K562 (cell line): ENCODE data around the gene KCNQ5. TPM values are rescaled to one million over a fixed set of nuclear protein-coding genes. Genes with fewer than 3 reads are reported as not detected.

Experiments used
- ATAC-seq: fragments of 200-7000 bp; cut with Tn5 transposase; 3 replicates; pipeline ENCODE4 v1.9.1; 2020; ENCODE audit warnings: moderate library complexity
- BruUV-seq: library from RNA; stranded (reverse); fragments of 400-500 nt; replicated peaks from 2 replicates; lab custom pipeline; 2021; lab: Mats Ljungman, UMichigan
- CTCF ChIA-PET: fragments of 300-600 bp; formaldehyde crosslinking; extraction: SDS; loops from one replicate; lab custom pipeline; 2021; ENCODE audit warnings: low intra/inter-chr PET ratio; lab: Yijun Ruan, JAX
- POLR2A ChIA-PET: fragments of 300-600, 350-650 bp; sonication (Branson Sonifier 250); formaldehyde crosslinking; extraction: SDS; loops from one replicate; lab custom pipeline; 2021; ENCODE audit warnings: antibody characterized with exemption, inconsistent platforms; lab: Yijun Ruan, JAX
- DNase-seq, 4 experiments: peaks; one replicate each; pipeline versions ENCODE4 v3.0.0 to v3.0.0-alpha.2; 2011 to 2018; ENCODE audit warnings: low spot score in 3 of 4, mixed read lengths in 3 of 4; ENCODE audit errors: extremely low read depth in 1 of 4
- FAIRE-seq: peaks from 2 replicates; lab custom pipeline; 2011; peaks lifted over from hg19 to GRCh38; lab: Jason Lieb, UNC
- H2AFZ ChIP-seq: 2 replicates; pipeline ENCODE4 v1.6.0; 2011; ENCODE audit warnings: low read depth, low read length, control low read depth, inconsistent platforms
- H3K27ac ChIP-seq: fragments of 200-600 bp; 3 replicates; pipeline ENCODE4 v1.8.0; 2011; ENCODE audit warnings: low read depth, mild to moderate bottlenecking, control low read depth, inconsistent platforms, low read length, moderate library complexity, mixed read lengths; ENCODE audit errors: extremely low read depth
- H3K27me3 ChIP-seq, 2 experiments: fragments of 300-600 bp in 1 of 2; 2 replicates in 1 of 2; 3 replicates in 1 of 2; pipeline versions ENCODE4 v1.6.0 to v1.8.0; 2011; ENCODE audit warnings: inconsistent platforms in 2 of 2, low read length in 2 of 2, mild to moderate bottlenecking in 1 of 2, mixed read lengths in 1 of 2, moderate library complexity in 1 of 2; ENCODE audit not compliant: control insufficient read depth in 2 of 2, insufficient read depth in 2 of 2
- H3K36me3 ChIP-seq: fragments of 300-600 bp; 3 replicates; pipeline ENCODE4 v1.8.0; 2011; ENCODE audit warnings: mild to moderate bottlenecking, low read length, inconsistent platforms; ENCODE audit not compliant: control insufficient read depth, insufficient read depth
- H3K4me1 ChIP-seq, 2 experiments: fragments of 200-600 bp in 1 of 2; replicated peaks in 1 of 2; 2 replicates in 1 of 2; 3 replicates in 1 of 2; pipeline versions ENCODE4 v1.5.1 to v1.8.0; 2011; ENCODE audit warnings: inconsistent platforms in 2 of 2, low read length in 2 of 2, mild to moderate bottlenecking in 1 of 2, mixed read lengths in 1 of 2, moderate library complexity in 1 of 2; ENCODE audit not compliant: control insufficient read depth in 2 of 2, insufficient read depth in 2 of 2
- H3K4me2 ChIP-seq: 2 replicates; pipeline ENCODE4 v1.6.1; 2011; ENCODE audit warnings: low read length, control low read depth, inconsistent platforms, mixed read lengths; ENCODE audit not compliant: insufficient read depth
- H3K4me3 ChIP-seq: fragments of 200-600 bp; sonication (generic), shearing (Covaris generic); 2 replicates; pipeline ENCODE4 v1.5.1; 2016; ENCODE audit warnings: control low read depth, inconsistent platforms
- H3K79me2 ChIP-seq: fragments of 200-600 bp; 3 replicates; pipeline ENCODE4 v1.8.0; 2011; ENCODE audit warnings: low read length, inconsistent platforms; ENCODE audit not compliant: control insufficient read depth, insufficient read depth
- H3K9ac ChIP-seq, 2 experiments: 2 replicates each; pipeline versions ENCODE4 v1.6.0 to v1.6.1; 2011; ENCODE audit warnings: low read depth in 2 of 2, low read length in 2 of 2, control low read depth in 1 of 2, inconsistent platforms in 1 of 2, mild to moderate bottlenecking in 1 of 2, mixed read lengths in 1 of 2; ENCODE audit not compliant: insufficient read depth in 1 of 2
- H3K9me1 ChIP-seq: one replicate; pipeline ENCODE4 v1.6.0; 2011; ENCODE audit warnings: inconsistent platforms, mild to moderate bottlenecking, low read length, moderate library complexity; ENCODE audit not compliant: control insufficient read depth, insufficient read depth
- H3K9me3 ChIP-seq: replicated peaks from 2 replicates; pipeline ENCODE4 v1.5.1; 2011; ENCODE audit warnings: low read depth, low read length, inconsistent platforms; ENCODE audit not compliant: control insufficient read depth, insufficient read depth
- H4K20me1 ChIP-seq: replicated peaks from 2 replicates; pipeline ENCODE4 v1.6.1; 2011; ENCODE audit warnings: low read length, inconsistent platforms, mixed read lengths; ENCODE audit not compliant: control insufficient read depth, insufficient read depth
- ARID1B ChIP-seq: fragments of 450-650 bp; IDR thresholded peaks from 2 replicates; pipeline ENCODE4 v1.6.1; 2016; ENCODE audit warnings: antibody characterized with exemption, mild to moderate bottlenecking, inconsistent platforms
- DDX20 ChIP-seq: fragments of 450-650 bp; IDR thresholded peaks from 2 replicates; pipeline ENCODE4 v1.6.1; 2016; ENCODE audit warnings: missing genetic modification characterization, low read depth, mild to moderate bottlenecking, missing compliant biosample characterization, moderate library complexity
- HDAC2 ChIP-seq: fragments of 450-650 bp; IDR thresholded peaks from 2 replicates; pipeline ENCODE4 v1.6.1; 2016; ENCODE audit warnings: mild to moderate bottlenecking
- KAT8 ChIP-seq: fragments of 450-650 bp; IDR thresholded peaks from 2 replicates; pipeline ENCODE4 v1.6.1; 2016; ENCODE audit warnings: low read depth, mild to moderate bottlenecking
- KDM5B ChIP-seq: fragments of 200-600 bp; sonication (generic); IDR thresholded peaks from 2 replicates; pipeline ENCODE4 v1.6.1; 2012; ENCODE audit warnings: low read depth, mild to moderate bottlenecking, moderate library complexity, low read length, control low read depth, inconsistent platforms; ENCODE audit not compliant: insufficient replicate concordance
- XRCC3 ChIP-seq: fragments of 450-650 bp; IDR thresholded peaks from 2 replicates; pipeline ENCODE4 v1.6.1; 2017; ENCODE audit warnings: mild to moderate bottlenecking, moderate library complexity
- ZKSCAN8 ChIP-seq: fragments of 200-800 bp; sonication (Bioruptor generic); IDR thresholded peaks from 2 replicates; pipeline ENCODE4 v1.6.1; 2016; ENCODE audit warnings: missing genetic modification characterization, missing compliant biosample characterization
- ZNF184 ChIP-seq: sonication (generic); formaldehyde crosslinking; IDR thresholded peaks from 2 replicates; pipeline ENCODE4 v1.5.0; 2020; ENCODE audit warnings: missing genetic modification reagents
- ZNF253 ChIP-seq: fragments of 250-450 bp; sonication (Bioruptor Pico); conservative IDR thresholded peaks from 2 replicates; pipeline ENCODE4 v1.6.1; 2021; ENCODE audit warnings: mild to moderate bottlenecking
- WGBS: fragments of 100-300 bp; shearing (Covaris generic); methylation state at CpG from one replicate; pipeline ENCODE4 v1.1.6; 2016; ENCODE audit warnings: low coverage, mixed read lengths; ENCODE audit not compliant: insufficient coverage; ENCODE audit errors: missing lambda C conversion rate; 5-methylcytosine and 5-hydroxymethylcytosine counted together
- in situ Hi-C: fragments of 300-500 bp; cut with MboI; formaldehyde crosslinking; loops from 4 replicates; pipeline ENCODE4 v1.15.0; 2018; ENCODE audit warnings: inconsistent platforms, mixed read lengths
- intact Hi-C: fragments of 100-400 bp; cut with micrococcal nuclease; formaldehyde crosslinking; loops from 2 replicates; pipeline ENCODE4 v1.14.2; 2022
- polyA plus RNA-seq, 8 experiments: library from polyadenylated mRNA; depleted of rRNA in 4 of 8; stranded (reverse) in 5 of 8; unstranded in 3 of 8; fragments of >200 nt; fragmentation: Nextera tagmentation in 2 of 8; fragmentation: Illumina TruSeq in 1 of 8; extraction: Ambion mirVana in 2 of 8; extraction: Trizol in 1 of 8; gene quantifications; 2 replicates each; pipeline versions ENCODE4 v1.2.1 to v1.2.3, GENCODE V29; 2011 to 2014; ENCODE audit warnings: inconsistent platforms in 1 of 8, missing spikeins in 1 of 8
- total RNA-seq, 7 experiments: library from RNA; depleted of rRNA in 6 of 7; stranded (reverse); fragments of >200 nt in 6 of 7; fragmentation: Illumina TruSeq in 2 of 7; extraction: Trizol in 2 of 7; gene quantifications; 2 replicates each; pipeline versions ENCODE4 v1.2.1 to v1.2.3, GENCODE V29; 2011 to 2021; ENCODE audit warnings: low replicate concordance in 1 of 7

KCNQ5 gene
- total and polyA plus RNA-seq, 9 of the 15 experiments (the other 6 are each of a cell fraction or from before 2014, with no cell fraction given), result 0.31 to 5.9 (median 2.6) TPM

- DNase-seq (no peak), ATAC-seq (no peak), FAIRE-seq (no peak)
- Histone ChIP-seq H3K27me3 (no peaks in the 10 kb centered on the region), H3K4me2 (no peak overlapping the region), H3K9ac (no peak overlapping the region), H3K4me1 (no peaks in the 10 kb centered on the region), H3K9me1 (no peaks in the 10 kb centered on the region), H3K9me3 (no peaks in the 10 kb centered on the region), H3K79me2 (no peaks in the 10 kb centered on the region), H3K36me3 (no peaks in the 10 kb centered on the region), H3K4me3 (no peak overlapping the region)
- ChIA-PET POLR2A (no interaction called here), CTCF (no interaction called here)
- intact Hi-C loops, result no loop called here
- BruUV-seq, result no TSS peak
- no peak for TF ChIP-seq KDM5B
- TF ChIP-seq XRCC3, result no peak
- TF ChIP-seq ZKSCAN8 (CRISPR knock-in tag), result no peak
- no peak for TF ChIP-seq DDX20 (tag)
- no peak for TF ChIP-seq ZNF184 (CRISPR knock-in tag)
- no peak for TF ChIP-seq KAT8
- no peak for TF ChIP-seq ZNF253 (CRISPR knock-in tag)
- no peak for TF ChIP-seq ARID1B
- TF ChIP-seq, all 486 proteins: peak for 0
- H3K27ac ChIP-seq, result no peak overlapping the region
- H2AFZ ChIP-seq, result no peak overlapping the region
- H4K20me1 ChIP-seq, result no peaks in the 10 kb centered on the region
- in situ Hi-C loops, result no loop called here
Measured at GRCh38 chr6:72886170-72886569, 264.3 kb downstream of the KCNQ5 start.

- no peaks in the 10 kb centered on the region for H3K36me3 ChIP-seq
- BruUV-seq, result no TSS peak
- H3K4me3 ChIP-seq, result no peak overlapping the region
- in situ Hi-C loops (no loop called here), intact Hi-C loops (no loop called here)
- H3K9ac ChIP-seq, result no peak overlapping the region
- no peaks in the 10 kb centered on the region for H3K79me2 ChIP-seq
- no peaks in the 10 kb centered on the region for H3K9me1 ChIP-seq
- CTCF ChIA-PET, result no interaction called here
- ATAC-seq (no peak), DNase-seq (no peak), FAIRE-seq (no peak)
- H3K27ac ChIP-seq, result no peak overlapping the region
- no peak overlapping the region for H2AFZ ChIP-seq
- no peak overlapping the region for H3K4me2 ChIP-seq
- no peaks in the 10 kb centered on the region for H3K27me3 ChIP-seq
- TF ChIP-seq HDAC2, result no peak
- H3K9me3 ChIP-seq, result no peaks in the 10 kb centered on the region
- H4K20me1 ChIP-seq, result no peaks in the 10 kb centered on the region
- POLR2A ChIA-PET, result no interaction called here
- WGBS, result 0% methylated on average over 1 of the region's 1 CpG
- H3K4me1 ChIP-seq, result no peaks in the 10 kb centered on the region
Measured at GRCh38 chr6:72890233-72890632, 268.4 kb downstream of the KCNQ5 start.
